A549 (cell line): ENCODE data around the gene UTP4. TPM values are rescaled to one million over a fixed set of nuclear protein-coding genes. Genes with fewer than 3 reads are reported as not detected.
"Not testable (repeated sequence)": the region's sequence is repeated elsewhere in the genome, so short reads cannot be mapped to it uniquely, and the experiment has no call there.

Source experiments
- ATAC-seq, 2 experiments: fragments of 200-7000 bp in 1 of 2; fragments of >200 bp in 1 of 2; cut with Nextera tagmentation in 1 of 2; cut with Tn5 transposase in 1 of 2; 3 replicates each; pipeline versions ENCODE4 v1.8.0 to v1.9.1; 2018 to 2020; ENCODE audit warnings: mild to moderate bottlenecking in 1 of 2, moderate library complexity in 1 of 2
- CTCF ChIA-PET: fragments of 300-600 bp; sonication (Branson Sonifier 250); formaldehyde crosslinking; extraction: SDS; loops from one replicate; lab custom pipeline; 2021; ENCODE audit warnings: antibody characterized with exemption, inconsistent platforms; lab: Yijun Ruan, JAX
- POLR2A ChIA-PET: fragments of 350-600 bp; formaldehyde crosslinking; extraction: SDS; loops from one replicate; lab custom pipeline; 2021; ENCODE audit warnings: antibody characterized with exemption, inconsistent platforms; lab: Yijun Ruan, JAX
- DNase-seq, 2 experiments: peaks; one replicate each; pipeline versions ENCODE4 v3.0.0 to v3.0.0-alpha.2; 2011 to 2016; ENCODE audit warnings: low read depth in 1 of 2, low spot score in 1 of 2
- FAIRE-seq: peaks from 2 replicates; lab custom pipeline; 2011; peaks lifted over from hg19 to GRCh38; lab: Jason Lieb, UNC
- H3K27ac ChIP-seq, 2 experiments: fragments of >200 bp; sonication (Bioruptor Twin); formaldehyde crosslinking; 3 replicates each; pipeline ENCODE4 v1.5.1; 2016 to 2017
- H3K4me1 ChIP-seq: fragments of >200 bp; sonication (Bioruptor Twin); formaldehyde crosslinking; 3 replicates; pipeline ENCODE4 v1.6.1; 2016
- H3K4me2 ChIP-seq: fragments of >200 bp; sonication (Bioruptor Twin); formaldehyde crosslinking; 3 replicates; pipeline ENCODE4 v1.6.1; 2016
- H3K4me3 ChIP-seq: fragments of >200 bp; sonication (Bioruptor Twin); formaldehyde crosslinking; 3 replicates; pipeline ENCODE4 v1.5.1; 2016
- H3K9me3 ChIP-seq: fragments of >200 bp; sonication (Bioruptor Twin); formaldehyde crosslinking; 3 replicates; pipeline ENCODE4 v1.6.1; 2016
- CHD2 ChIP-seq: fragments of 150-350 bp; IDR thresholded peaks from 2 replicates; pipeline ENCODE4 v1.6.1; 2014; ENCODE audit warnings: low read length; ENCODE audit not compliant: partially characterized antibody
- CHD4 ChIP-seq: fragments of 200-600 bp; sonication (generic); IDR thresholded peaks from 2 replicates; pipeline ENCODE4 v1.6.1; 2016; ENCODE audit warnings: antibody characterized with exemption, mild to moderate bottlenecking, borderline replicate concordance
- FOSB ChIP-seq: fragments of 250-450 bp; sonication (Bioruptor Pico); IDR thresholded peaks from 2 replicates; pipeline ENCODE4 v1.5.0; 2020; ENCODE audit warnings: mild to moderate bottlenecking, moderate library complexity
- HOXB13 ChIP-seq: fragments of 250-450 bp; sonication (Bioruptor Pico); IDR thresholded peaks from 2 replicates; pipeline ENCODE4 v1.5.0; 2020; ENCODE audit warnings: low read depth, mild to moderate bottlenecking, moderate library complexity
- MAFK ChIP-seq: fragments of 450-650 bp; IDR thresholded peaks from 2 replicates; pipeline ENCODE4 v1.6.1; 2014; ENCODE audit not compliant: partially characterized antibody
- MYC ChIP-seq: IDR thresholded peaks from 2 replicates; pipeline ENCODE4 v1.6.1; 2012; ENCODE audit warnings: mild to moderate bottlenecking, inconsistent platforms, low read length, improper control_type of control experiment, borderline replicate concordance
- POLR2AphosphoS2 ChIP-seq: conservative IDR thresholded peaks from 2 replicates; pipeline ENCODE4 v1.6.1; 2012; ENCODE audit warnings: low read length, improper control_type of control experiment, inconsistent platforms
- RAD21 ChIP-seq, 2 experiments: fragments of >200 bp in 1 of 2; sonication (Bioruptor Twin) in 1 of 2; formaldehyde crosslinking in 1 of 2; IDR thresholded peaks in 1 of 2; conservative IDR thresholded peaks in 1 of 2; 2 replicates in 1 of 2; 3 replicates in 1 of 2; pipeline ENCODE4 v1.6.1; 2012 to 2018; ENCODE audit warnings: inconsistent platforms in 1 of 2
- RFX5 ChIP-seq: fragments of 450-650 bp; IDR thresholded peaks from 2 replicates; pipeline ENCODE4 v1.7.1; 2014; ENCODE audit warnings: antibody characterized with exemption, mild to moderate bottlenecking, moderate library complexity
- SMC3 ChIP-seq: fragments of >200 bp; sonication (Bioruptor Twin); formaldehyde crosslinking; IDR thresholded peaks from 3 replicates; pipeline ENCODE4 v1.6.1; 2018; ENCODE audit warnings: inconsistent platforms
- TFCP2L1 ChIP-seq: fragments of 250-450 bp; sonication (Bioruptor Pico); IDR thresholded peaks from 2 replicates; pipeline ENCODE4 v1.5.0; 2021; ENCODE audit warnings: mild to moderate bottlenecking
- ZC3H11A ChIP-seq: fragments of 450-650 bp; IDR thresholded peaks from 2 replicates; pipeline ENCODE4 v1.6.1; 2014; ENCODE audit warnings: antibody characterized with exemption, mild to moderate bottlenecking
- WGBS: methylation state at CpG from one replicate; pipeline ENCODE4 v1.1.6; 2017; ENCODE audit errors: missing lambda C conversion rate; 5-methylcytosine and 5-hydroxymethylcytosine counted together
- polyA plus RNA-seq, 4 experiments: library from polyadenylated mRNA; depleted of rRNA in 3 of 4; stranded (reverse); fragments of >200 nt; fragmentation: RNase III in 1 of 4; extraction: RNeasy Plus Mini Kit Qiagen cat#74134 plus additional on column Dnase treatment in 1 of 4; gene quantifications; 2 replicates in 3 of 4; 3 replicates in 1 of 4; pipeline ENCODE4 v1.2.3, GENCODE V29; 2011 to 2017
- TF ChIP-seq, protein P1 (sequence below): fragments of >200 bp; sonication (Bioruptor Twin); formaldehyde crosslinking; IDR thresholded peaks from 3 replicates; pipeline ENCODE4 v1.5.1; 2016
- TF ChIP-seq, protein P2 (sequence below): fragments of 250-450 bp; sonication (Bioruptor Pico); IDR thresholded peaks from 2 replicates; pipeline ENCODE4 v1.5.0; 2020; ENCODE audit warnings: low read depth, mild to moderate bottlenecking, moderate library complexity

UTP4 gene
- polyA plus RNA-seq, 2 of the 4 experiments (the other 2 are of a cell fraction), result 77.1 to 118 TPM

DNA sequence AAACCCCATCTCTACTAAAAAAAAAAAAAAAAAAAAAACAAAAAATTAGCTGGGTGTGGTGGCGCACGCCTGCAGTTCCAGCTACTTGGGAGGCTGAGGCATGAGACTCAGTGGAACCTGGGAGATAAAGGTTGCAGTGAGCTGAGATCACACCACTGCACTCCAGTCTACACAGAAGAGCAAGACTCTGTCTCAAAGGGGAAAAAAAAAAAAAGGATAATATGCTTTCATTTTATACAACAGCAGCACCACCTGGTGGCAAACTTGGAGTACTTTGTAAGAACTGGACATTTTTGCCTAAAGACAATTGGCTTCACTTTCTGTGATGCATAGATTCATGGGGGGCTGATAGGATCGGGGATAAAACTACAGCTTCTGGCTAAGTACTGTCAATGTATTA is 8.5 kb upstream of the UTP4 start:
- ChIA-PET CTCF (interaction anchor here (0.6 to 24.8 kb wide), 88 partner anchors 8 to 1293 kb away, joined by 3 to 503 read pairs (median 4); partner anchors contain the start of genes HAS3, TANGO6 and VPS4A), POLR2A (interaction anchor here (0.9 kb wide), 1 partner anchor 18 kb away, joined by 4 read pairs; no protein-coding TSS in a partner anchor)
- Histone ChIP-seq H3K4me3 (no peak overlapping the region), H3K4me2 (no peak overlapping the region), H3K9me3 (no peaks in the 10 kb centered on the region), H3K4me1 (no peaks in the 10 kb centered on the region), H3K27ac (no peak overlapping the region)
- 73% methylated on average over 3 of the region's 3 CpGs for WGBS
- FAIRE-seq (peak; percentile 7), ATAC-seq (peak; percentile 59 to 72; a peak in 5 of 6 replicates), DNase-seq (peak; percentile 60 to 78)
- peak; percentile 89 for TF ChIP-seq SMC3
- TF ChIP-seq, protein P1, sequence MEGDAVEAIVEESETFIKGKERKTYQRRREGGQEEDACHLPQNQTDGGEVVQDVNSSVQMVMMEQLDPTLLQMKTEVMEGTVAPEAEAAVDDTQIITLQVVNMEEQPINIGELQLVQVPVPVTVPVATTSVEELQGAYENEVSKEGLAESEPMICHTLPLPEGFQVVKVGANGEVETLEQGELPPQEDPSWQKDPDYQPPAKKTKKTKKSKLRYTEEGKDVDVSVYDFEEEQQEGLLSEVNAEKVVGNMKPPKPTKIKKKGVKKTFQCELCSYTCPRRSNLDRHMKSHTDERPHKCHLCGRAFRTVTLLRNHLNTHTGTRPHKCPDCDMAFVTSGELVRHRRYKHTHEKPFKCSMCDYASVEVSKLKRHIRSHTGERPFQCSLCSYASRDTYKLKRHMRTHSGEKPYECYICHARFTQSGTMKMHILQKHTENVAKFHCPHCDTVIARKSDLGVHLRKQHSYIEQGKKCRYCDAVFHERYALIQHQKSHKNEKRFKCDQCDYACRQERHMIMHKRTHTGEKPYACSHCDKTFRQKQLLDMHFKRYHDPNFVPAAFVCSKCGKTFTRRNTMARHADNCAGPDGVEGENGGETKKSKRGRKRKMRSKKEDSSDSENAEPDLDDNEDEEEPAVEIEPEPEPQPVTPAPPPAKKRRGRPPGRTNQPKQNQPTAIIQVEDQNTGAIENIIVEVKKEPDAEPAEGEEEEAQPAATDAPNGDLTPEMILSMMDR, result peak; percentile 81
- TF ChIP-seq, protein P2, sequence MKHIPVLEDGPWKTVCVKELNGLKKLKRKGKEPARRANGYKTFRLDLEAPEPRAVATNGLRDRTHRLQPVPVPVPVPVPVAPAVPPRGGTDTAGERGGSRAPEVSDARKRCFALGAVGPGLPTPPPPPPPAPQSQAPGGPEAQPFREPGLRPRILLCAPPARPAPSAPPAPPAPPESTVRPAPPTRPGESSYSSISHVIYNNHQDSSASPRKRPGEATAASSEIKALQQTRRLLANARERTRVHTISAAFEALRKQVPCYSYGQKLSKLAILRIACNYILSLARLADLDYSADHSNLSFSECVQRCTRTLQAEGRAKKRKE (CRISPR knock-in tag), result no peak
- TF ChIP-seq RAD21 (conservative IDR thresholded peaks at IDR 0.05 in 1 of 2, IDR thresholded peaks at IDR 0.05 in 1 of 2), result peak; percentile 90 to 91

DNA sequence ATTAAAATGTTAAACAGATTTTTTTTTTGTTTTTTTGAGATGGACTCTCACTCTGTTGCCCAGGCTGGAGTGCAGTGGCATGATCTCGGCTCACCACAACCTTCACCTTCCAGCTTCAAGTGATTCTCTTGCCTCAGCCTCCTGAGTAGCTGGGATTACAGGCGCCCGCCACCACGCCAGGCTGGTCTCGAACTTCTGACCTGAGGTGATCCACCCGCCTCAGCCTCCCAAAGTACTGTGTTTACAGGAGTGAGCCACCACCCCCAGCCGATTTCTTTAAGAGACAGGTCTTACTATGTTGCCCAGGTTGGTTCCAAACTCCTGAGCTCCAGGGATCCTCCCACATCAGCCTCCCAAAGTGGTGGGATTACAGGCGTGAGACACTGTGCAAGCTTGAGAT is 8.0 kb upstream of the UTP4 start:
- not testable (repeated sequence) for H3K4me3 ChIP-seq, H3K4me2 ChIP-seq, H3K4me1 ChIP-seq, DNase-seq, H3K27ac ChIP-seq, ATAC-seq, FAIRE-seq, H3K9me3 ChIP-seq
- POLR2A ChIA-PET, result interaction anchor here (0.9 kb wide), 1 partner anchor 18 kb away, joined by 4 read pairs; no protein-coding TSS in a partner anchor
- CTCF ChIA-PET, result interaction anchor here (0.6 to 24.8 kb wide), 72 partner anchors 9 to 1293 kb away, joined by 3 to 503 read pairs (median 4); partner anchors contain the start of genes HAS3, TANGO6 and VPS4A
- WGBS, result 73% methylated on average over 8 of the region's 8 CpGs

DNA sequence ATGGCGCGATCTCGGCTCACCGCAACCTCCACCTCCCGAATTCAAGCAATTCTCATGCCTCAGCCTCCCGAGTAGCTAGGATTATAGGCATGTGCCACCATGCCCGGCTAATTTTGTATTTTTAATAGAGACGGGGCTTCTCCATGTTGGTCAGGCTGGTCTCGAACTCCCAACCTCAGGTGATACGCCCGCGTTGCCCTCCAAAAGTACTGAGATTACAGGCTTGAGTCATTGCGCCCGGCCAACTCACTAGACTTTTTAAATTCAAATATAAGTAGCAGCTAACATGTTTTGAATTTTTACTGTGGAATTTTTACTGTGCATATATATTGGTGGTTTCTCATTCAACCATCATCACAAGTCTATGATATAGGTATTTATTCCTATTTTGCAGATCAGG is 7.5 kb upstream of the UTP4 start:
- H3K9me3 ChIP-seq, H3K4me3 ChIP-seq, POLR2A ChIA-PET, FAIRE-seq, H3K27ac ChIP-seq, H3K4me2 ChIP-seq, H3K4me1 ChIP-seq, ATAC-seq, DNase-seq: not testable (repeated sequence)
- CTCF ChIA-PET, result interaction anchor here (0.7 to 24.8 kb wide), 38 partner anchors 9 to 603 kb away, joined by 3 to 503 read pairs (median 6); partner anchors contain the start of genes HAS3 and TANGO6
- 95% methylated on average over 14 of the region's 14 CpGs for WGBS

DNA sequence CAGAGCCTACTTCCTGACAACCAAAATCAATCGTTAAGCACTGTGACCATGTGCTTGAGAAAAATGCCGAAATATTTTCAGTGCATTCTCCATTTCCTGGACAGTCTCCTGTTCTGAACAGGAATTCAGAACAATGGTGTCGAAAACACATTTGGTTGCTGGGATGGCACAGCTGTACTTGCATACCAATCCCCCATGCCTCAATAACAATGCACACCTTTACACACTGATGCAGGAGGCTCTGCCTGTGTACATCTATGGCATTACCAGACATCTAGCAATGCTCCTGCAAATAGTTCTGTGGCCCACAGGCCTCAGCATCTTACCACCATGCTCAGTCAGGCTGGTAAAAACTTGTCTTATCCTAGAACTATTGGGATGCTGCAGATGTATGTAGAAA is 6.2 kb upstream of the UTP4 start:
- POLR2A ChIA-PET, result no interaction called here
- 93% methylated on average over 3 of the region's 3 CpGs for WGBS
- no peak overlapping the region for H3K4me2 ChIP-seq
- DNase-seq, result no peak
- no peak for FAIRE-seq
- TF ChIP-seq TFCP2L1 (CRISPR knock-in tag) (no peak), CHD4 (no peak), HOXB13 (CRISPR knock-in tag) (no peak), CHD2 (no peak), FOSB (CRISPR knock-in tag) (no peak), MAFK (no peak), RFX5 (no peak), POLR2AphosphoS2 (no peak), SMC3 (no peak), MYC (no peak), ZC3H11A (no peak)
- no peak overlapping the region for H3K27ac ChIP-seq
- CTCF ChIA-PET, result interaction anchor here (1.0 to 24.8 kb wide), 6 partner anchors 9 to 281 kb away, joined by 3 to 503 read pairs (median 62); partner anchors contain the start of gene TANGO6
- no peak for ATAC-seq
- H3K4me3 ChIP-seq, result no peak overlapping the region
- peaks cover 12% of the 10 kb centered on the region for H3K4me1 ChIP-seq
- no peaks in the 10 kb centered on the region for H3K9me3 ChIP-seq

DNA sequence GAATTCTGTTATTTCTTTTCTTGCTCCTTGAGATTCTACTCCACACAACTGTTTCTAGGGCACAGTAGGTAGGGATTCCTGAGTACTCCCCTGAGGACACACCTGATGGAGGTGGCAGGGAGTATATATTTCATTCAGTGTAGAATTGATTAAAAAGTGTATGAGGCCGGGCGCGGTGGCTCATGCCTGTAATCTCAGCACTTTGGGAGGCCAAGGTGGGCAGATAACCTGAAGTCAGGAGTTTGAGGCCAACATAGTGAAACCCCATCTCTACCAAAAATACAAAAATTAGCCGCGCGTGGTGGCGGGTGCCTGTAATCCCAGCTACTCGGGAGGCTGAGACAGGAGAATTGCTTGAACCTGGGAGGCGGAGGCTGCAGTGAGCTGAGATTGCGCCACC is 5.6 kb upstream of the UTP4 start:
- POLR2A ChIA-PET, ATAC-seq, FAIRE-seq, H3K9me3 ChIP-seq, H3K27ac ChIP-seq, DNase-seq, H3K4me2 ChIP-seq, H3K4me3 ChIP-seq: not testable (repeated sequence)
- CTCF ChIA-PET, result interaction anchor here (1.0 to 24.8 kb wide), 4 partner anchors 14 to 281 kb away, joined by 3 to 503 read pairs (median 105); partner anchors contain the start of gene TANGO6
- H3K4me1 ChIP-seq, result peaks cover 12% of the 10 kb centered on the region
- WGBS, result 94% methylated on average over 10 of the region's 10 CpGs
